Fibroblast of lung (primary cell): ENCODE results near the gene HMMR. TPM values are rescaled to one million over a fixed set of nuclear protein-coding genes. Genes with fewer than 3 reads are reported as not detected.

Experiments used
- DNase-seq, 2 donors: peaks; one replicate each; pipeline versions ENCODE4 v3.0.0 to v3.0.0-alpha.2; 2010; ENCODE audit warnings: low read depth in 2 of 2
- H2AFZ ChIP-seq: 2 replicates; pipeline ENCODE4 v1.5.1; 2012; ENCODE audit warnings: low read length, control low read depth, inconsistent platforms
- H3K27ac ChIP-seq: 2 replicates; pipeline ENCODE4 v1.5.1; 2011; ENCODE audit warnings: low read length, control low read depth; ENCODE audit not compliant: insufficient read depth
- H3K27me3 ChIP-seq: 2 replicates; pipeline ENCODE4 v1.5.1; 2011; ENCODE audit warnings: mild to moderate bottlenecking, low read length; ENCODE audit not compliant: control insufficient read depth, insufficient read depth
- H3K36me3 ChIP-seq: 2 replicates; pipeline ENCODE4 v1.5.1; 2011; ENCODE audit warnings: low read length; ENCODE audit not compliant: control insufficient read depth, insufficient read depth
- H3K4me1 ChIP-seq: 2 replicates; pipeline ENCODE4 v1.5.1; 2011; ENCODE audit warnings: low read length; ENCODE audit not compliant: control insufficient read depth, insufficient read depth; ENCODE audit errors: extremely low read depth
- H3K4me2 ChIP-seq: 2 replicates; pipeline ENCODE4 v1.5.1; 2011; ENCODE audit warnings: low read length, control low read depth; ENCODE audit not compliant: insufficient read depth; ENCODE audit errors: extremely low read depth
- H3K4me3 ChIP-seq, 4 experiments: fragments of 200-600 bp in 1 of 4; sonication (generic) in 1 of 4; replicated peaks in 1 of 4; 2 replicates each; pipeline ENCODE4 v1.5.1; 2011 to 2016; ENCODE audit warnings: low read length in 4 of 4, low read depth in 3 of 4, mild to moderate bottlenecking in 3 of 4, control low read depth in 2 of 4, inconsistent platforms in 1 of 4, mixed read lengths in 1 of 4; ENCODE audit not compliant: insufficient read depth in 1 of 4; ENCODE audit errors: control extremely low read depth in 1 of 4
- H3K79me2 ChIP-seq: 2 replicates; pipeline ENCODE4 v1.5.1; 2012; ENCODE audit warnings: mild to moderate bottlenecking, low read length, inconsistent platforms; ENCODE audit not compliant: control insufficient read depth, insufficient read depth
- H3K9ac ChIP-seq: 2 replicates; pipeline ENCODE4 v1.5.1; 2011; ENCODE audit warnings: mild to moderate bottlenecking, low read length, control low read depth; ENCODE audit not compliant: insufficient read depth
- H3K9me3 ChIP-seq: 2 replicates; pipeline ENCODE4 v1.5.1; 2012; ENCODE audit warnings: low read depth, low read length; ENCODE audit not compliant: control insufficient read depth, insufficient read depth
- H4K20me1 ChIP-seq: 2 replicates; pipeline ENCODE4 v1.5.1; 2011; ENCODE audit warnings: low read length; ENCODE audit not compliant: control insufficient read depth, insufficient read depth; ENCODE audit errors: extremely low read depth
- EZH2 ChIP-seq: IDR thresholded peaks from 2 replicates; pipeline ENCODE4 v1.5.1; 2012; ENCODE audit warnings: low read length, control low read depth, mild to moderate bottlenecking; ENCODE audit errors: missing control alignments
- polyA plus RNA-seq, 2 donors: library from polyadenylated mRNA; depleted of rRNA in 1 of 2; stranded (reverse) in 1 of 2; unstranded in 1 of 2; fragments of >200 nt; gene quantifications; 2 replicates each; pipeline ENCODE4 v1.2.1, GENCODE V29; 2011 to 2012; ENCODE audit warnings: missing spikeins in 1 of 2
- total RNA-seq: library from RNA; depleted of rRNA; stranded (reverse); fragments of >200 nt; gene quantifications from 2 replicates; pipeline ENCODE4 v1.2.1, GENCODE V29; 2014
- TF ChIP-seq, protein P1 (sequence below), 2 donors: IDR thresholded peaks in 1 of 2; conservative IDR thresholded peaks in 1 of 2; 1 replicate in 1 of 2; 2 replicates in 1 of 2; pipeline ENCODE4 v1.5.1; 2011 to 2012; ENCODE audit warnings: low read length in 2 of 2, control low read depth in 1 of 2, inconsistent platforms in 1 of 2, low read depth in 1 of 2, mild to moderate bottlenecking in 1 of 2

The HMMR gene
- total and polyA plus RNA-seq, 2 donors (not counting 1 experiment from before 2014, with no cell fraction given) = 5.6 to 19.7 TPM

DNA sequence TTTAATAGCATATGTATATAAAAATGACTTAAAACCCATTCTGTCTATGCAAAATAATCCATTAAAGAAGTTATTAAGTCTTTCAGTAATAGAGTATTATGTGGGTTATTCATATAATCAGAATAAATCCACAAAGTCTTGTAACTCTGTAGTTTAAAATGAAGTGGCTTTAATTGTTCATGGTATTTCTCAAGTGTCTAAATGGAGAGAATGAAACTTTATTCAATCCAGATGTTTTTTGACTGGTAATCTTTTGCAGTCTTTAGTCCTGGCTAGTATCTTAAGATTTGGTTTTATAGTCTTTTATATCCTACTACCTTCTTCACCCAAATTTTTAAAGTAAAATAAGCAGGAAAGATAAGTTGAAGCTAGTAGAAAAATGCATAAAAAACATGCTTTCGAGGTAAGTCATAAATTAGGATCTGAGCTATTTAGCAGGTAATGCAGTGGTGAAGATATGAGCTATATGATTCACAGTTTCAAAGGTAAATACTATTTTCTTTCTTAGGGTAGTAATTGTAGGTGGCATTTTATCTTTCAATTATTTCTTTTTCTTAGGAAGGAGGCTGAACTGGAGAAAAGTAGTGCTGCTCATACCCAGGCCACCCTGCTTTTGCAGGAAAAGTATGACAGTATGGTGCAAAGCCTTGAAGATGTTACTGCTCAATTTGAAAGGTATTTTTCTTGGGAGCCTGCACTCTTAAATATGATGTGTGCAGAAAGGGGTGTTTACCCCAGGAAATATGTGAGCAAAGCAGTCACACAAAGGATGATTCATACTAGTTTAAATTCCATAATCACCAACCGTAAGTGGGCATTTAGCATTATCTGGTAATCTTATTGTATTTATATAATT, 17.9 kb downstream of the HMMR start:
- Histone ChIP-seq H3K36me3 (no peaks in the 10 kb centered on the region), H2AFZ (no peak overlapping the region), H3K79me2 (no peaks in the 10 kb centered on the region), H3K9ac (no peak overlapping the region), H3K27me3 (no peaks in the 10 kb centered on the region), H3K9me3 (no peaks in the 10 kb centered on the region), H3K4me1 (no peaks in the 10 kb centered on the region), H3K4me3 (no peak overlapping the region), H3K27ac (no peak overlapping the region), H4K20me1 (no peaks in the 10 kb centered on the region), H3K4me2 (no peak overlapping the region)
- DNase-seq = peak; percentile 7 to 44
- TF ChIP-seq, protein P1, sequence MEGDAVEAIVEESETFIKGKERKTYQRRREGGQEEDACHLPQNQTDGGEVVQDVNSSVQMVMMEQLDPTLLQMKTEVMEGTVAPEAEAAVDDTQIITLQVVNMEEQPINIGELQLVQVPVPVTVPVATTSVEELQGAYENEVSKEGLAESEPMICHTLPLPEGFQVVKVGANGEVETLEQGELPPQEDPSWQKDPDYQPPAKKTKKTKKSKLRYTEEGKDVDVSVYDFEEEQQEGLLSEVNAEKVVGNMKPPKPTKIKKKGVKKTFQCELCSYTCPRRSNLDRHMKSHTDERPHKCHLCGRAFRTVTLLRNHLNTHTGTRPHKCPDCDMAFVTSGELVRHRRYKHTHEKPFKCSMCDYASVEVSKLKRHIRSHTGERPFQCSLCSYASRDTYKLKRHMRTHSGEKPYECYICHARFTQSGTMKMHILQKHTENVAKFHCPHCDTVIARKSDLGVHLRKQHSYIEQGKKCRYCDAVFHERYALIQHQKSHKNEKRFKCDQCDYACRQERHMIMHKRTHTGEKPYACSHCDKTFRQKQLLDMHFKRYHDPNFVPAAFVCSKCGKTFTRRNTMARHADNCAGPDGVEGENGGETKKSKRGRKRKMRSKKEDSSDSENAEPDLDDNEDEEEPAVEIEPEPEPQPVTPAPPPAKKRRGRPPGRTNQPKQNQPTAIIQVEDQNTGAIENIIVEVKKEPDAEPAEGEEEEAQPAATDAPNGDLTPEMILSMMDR (conservative IDR thresholded peaks at IDR 0.05 in 1 of 2, IDR thresholded peaks at IDR 0.05 in 1 of 2; ENCODE audit: low read depth in 1 of 2, low read length in 2 of 2) = no peak
- no peak for TF ChIP-seq EZH2

DNA sequence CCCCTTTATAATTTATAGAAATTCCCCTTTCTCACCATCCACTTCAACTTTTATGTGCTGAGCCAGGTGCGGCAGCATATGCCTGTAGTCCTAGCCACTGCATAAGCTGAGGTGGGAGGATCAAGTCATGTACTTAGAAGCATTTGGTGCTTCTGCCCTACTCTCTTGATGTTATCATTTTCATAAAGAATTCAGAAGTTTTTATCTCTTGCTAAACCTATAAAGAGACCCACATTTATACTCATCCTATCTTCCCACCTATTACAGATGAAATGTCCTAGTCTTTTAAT, 18.5 kb downstream of the HMMR start:
- Histone ChIP-seq H3K27ac (no peak overlapping the region), H3K4me1 (no peaks in the 10 kb centered on the region), H3K9ac (no peak overlapping the region), H3K27me3 (no peaks in the 10 kb centered on the region), H2AFZ (no peak overlapping the region), H3K4me2 (no peak overlapping the region), H3K4me3 (no peak overlapping the region), H3K36me3 (no peaks in the 10 kb centered on the region), H3K9me3 (no peaks in the 10 kb centered on the region), H3K79me2 (no peaks in the 10 kb centered on the region), H4K20me1 (no peaks in the 10 kb centered on the region)
- DNase-seq = no peak
- TF ChIP-seq EZH2 = no peak

DNA sequence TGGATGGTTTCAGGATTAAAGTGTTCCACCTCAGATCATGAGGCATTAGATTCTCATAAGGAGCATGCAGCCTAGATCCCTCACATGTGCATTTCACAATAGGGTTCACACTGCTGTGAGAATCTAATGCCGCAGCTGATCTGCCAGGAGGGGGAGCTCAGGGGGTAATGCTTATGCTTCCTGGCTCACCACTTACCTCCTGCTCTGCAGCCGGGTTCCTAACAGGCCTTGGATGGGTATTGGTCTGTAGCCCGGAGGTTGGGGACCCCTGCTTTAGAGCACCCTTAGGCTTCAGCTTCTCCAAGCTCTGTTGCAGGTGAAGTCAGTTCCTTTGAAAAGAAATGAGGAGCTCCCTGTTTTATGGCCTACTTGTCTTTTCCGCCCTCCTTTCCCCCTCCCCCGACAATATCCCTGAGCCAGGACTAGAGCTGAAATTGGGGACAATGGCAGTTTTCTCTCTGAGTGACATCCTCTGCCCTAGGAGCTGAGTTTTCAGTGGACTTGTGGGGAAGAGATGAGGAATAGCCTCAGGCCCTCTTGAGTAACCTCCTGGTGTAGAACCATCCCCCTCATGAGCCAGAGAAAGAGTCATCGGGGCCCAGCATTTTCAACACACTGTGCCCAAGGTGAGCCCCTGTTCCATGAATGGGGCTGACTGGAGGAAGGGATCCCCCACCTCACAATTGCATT, 28.8 kb downstream of the HMMR start:
- no peaks in the 10 kb centered on the region for H4K20me1 ChIP-seq
- H3K4me3 ChIP-seq = no peak overlapping the region
- no peak overlapping the region for H3K27ac ChIP-seq
- no peaks in the 10 kb centered on the region for H3K4me1 ChIP-seq
- H2AFZ ChIP-seq = no peak overlapping the region
- no peaks in the 10 kb centered on the region for H3K9me3 ChIP-seq
- H3K27me3 ChIP-seq = no peaks in the 10 kb centered on the region
- no peaks in the 10 kb centered on the region for H3K79me2 ChIP-seq
- peaks cover 2% of the 10 kb centered on the region for H3K36me3 ChIP-seq
- no peak overlapping the region for H3K4me2 ChIP-seq
- TF ChIP-seq, protein P1 (conservative IDR thresholded peaks at IDR 0.05 in 1 of 2, IDR thresholded peaks at IDR 0.05 in 1 of 2; ENCODE audit: low read depth in 1 of 2, low read length in 2 of 2) = peak in 1 of 2 donors; percentile 22
- TF ChIP-seq EZH2 = no peak
- H3K9ac ChIP-seq = no peak overlapping the region
- DNase-seq = peak in 1 of 2 donors; percentile 34
